G401.6 (cell line): ENCODE data around the gene FAM20C.

Experiments used
- FAIRE-seq: peaks from 2 replicates; lab custom pipeline; 2012; peaks lifted over from hg19 to GRCh38; lab: Jason Lieb, UNC

Gene FAM20C

GRCh38 chr7:273327-273726 lies 81.0 kb downstream of the FAM20C start:
- FAIRE-seq, result no peak

GRCh38 chr7:274266-274665 lies 81.9 kb downstream of the FAM20C start:
- no peak for FAIRE-seq

- FAIRE-seq, result no peak
Observed at GRCh38 chr7:276230-276835, 84.0 kb downstream of the FAM20C start.

- FAIRE-seq, result no peak
Observed at GRCh38 chr7:277228-277627, 84.9 kb downstream of the FAM20C start.

- FAIRE-seq, result no peak
Observed at GRCh38 chr7:278081-278480, 85.7 kb downstream of the FAM20C start.

GRCh38 chr7:279821-280220 lies 87.5 kb downstream of the FAM20C start:
- FAIRE-seq, result no peak

- no peak for FAIRE-seq
Observed at GRCh38 chr7:280461-280860, 88.1 kb downstream of the FAM20C start.

GRCh38 chr7:281637-282036 lies 89.3 kb downstream of the FAM20C start:
- no peak for FAIRE-seq

- FAIRE-seq, result no peak
Observed at GRCh38 chr7:282621-283020, 90.2 kb downstream of the FAM20C start.

GRCh38 chr7:284762-285722 lies 92.7 kb downstream of the FAM20C start:
- no peak for FAIRE-seq

GRCh38 chr7:285731-286130 lies 93.4 kb downstream of the FAM20C start:
- FAIRE-seq, result no peak

- no peak for FAIRE-seq
Observed at GRCh38 chr7:286266-286665, 93.9 kb downstream of the FAM20C start.

- FAIRE-seq, result no peak
Observed at GRCh38 chr7:288671-289101, 96.3 kb downstream of the FAM20C start.

- FAIRE-seq, result no peak
Observed at GRCh38 chr7:289209-289755, 96.9 kb downstream of the FAM20C start.

GRCh38 chr7:289756-290553 lies 97.6 kb downstream of the FAM20C start, which contains the start of gene FOXL3:
TSS of gene FOXL3 (plus strand) at chr7:290170. CDS start at chr7:290170, 0 bp downstream.
- FAIRE-seq, result no peak

- FAIRE-seq, result no peak
Observed at GRCh38 chr7:290554-291372, 98.4 kb downstream of the FAM20C start.

- no peak for FAIRE-seq
Observed at GRCh38 chr7:291373-292092, 99.2 kb downstream of the FAM20C start.

GRCh38 chr7:292226-292625 lies 99.9 kb downstream of the FAM20C start:
- FAIRE-seq, result no peak

GRCh38 chr7:292826-293225 lies 100.5 kb downstream of the FAM20C start:
- no peak for FAIRE-seq

- FAIRE-seq, result no peak
Observed at GRCh38 chr7:293681-294439, 101.5 kb downstream of the FAM20C start.
